Astrocyte (in vitro differentiated cells and primary cell): Measurements from ENCODE around the gene ZCWPW1.

Source experiments
- CTCF ChIP-seq: IDR thresholded peaks from 2 replicates; pipeline ENCODE4 v1.5.1; 2011; ENCODE audit warnings: low read depth, mild to moderate bottlenecking, inconsistent platforms, low read length, moderate library complexity; ENCODE audit not compliant: insufficient read depth
- EZH2 ChIP-seq: IDR thresholded peaks from 2 replicates; pipeline ENCODE4 v1.6.1; 2012; ENCODE audit warnings: mild to moderate bottlenecking, low read length, inconsistent platforms; ENCODE audit not compliant: insufficient read depth

GRCh38 chr7:100475549-100475948, 47.0 kb upstream of the ZCWPW1 start:
- no peak for TF ChIP-seq EZH2
- TF ChIP-seq CTCF, result no peak
